ENCODE measurements around the gene CGB1.

DNA sequence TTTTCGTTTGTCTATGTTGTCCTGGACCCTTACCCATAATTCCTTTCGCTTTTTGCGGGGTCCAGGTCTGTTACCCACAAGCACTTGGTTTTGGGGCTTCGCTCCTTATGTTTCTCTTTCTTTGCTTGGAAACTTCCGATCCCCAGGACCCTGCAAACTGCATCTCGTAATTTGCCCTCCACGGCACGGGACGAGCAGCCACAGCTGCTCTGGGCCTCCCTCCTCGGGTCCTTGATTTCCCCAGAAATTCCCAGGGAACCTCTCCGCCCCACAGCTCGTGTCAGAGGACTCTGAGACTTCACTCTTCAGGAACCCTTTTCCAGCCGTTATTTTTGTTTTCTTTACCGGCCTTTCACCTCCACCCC is 49.2 kb upstream of the CGB1 start:
- TF ChIP-seq, protein P1, sequence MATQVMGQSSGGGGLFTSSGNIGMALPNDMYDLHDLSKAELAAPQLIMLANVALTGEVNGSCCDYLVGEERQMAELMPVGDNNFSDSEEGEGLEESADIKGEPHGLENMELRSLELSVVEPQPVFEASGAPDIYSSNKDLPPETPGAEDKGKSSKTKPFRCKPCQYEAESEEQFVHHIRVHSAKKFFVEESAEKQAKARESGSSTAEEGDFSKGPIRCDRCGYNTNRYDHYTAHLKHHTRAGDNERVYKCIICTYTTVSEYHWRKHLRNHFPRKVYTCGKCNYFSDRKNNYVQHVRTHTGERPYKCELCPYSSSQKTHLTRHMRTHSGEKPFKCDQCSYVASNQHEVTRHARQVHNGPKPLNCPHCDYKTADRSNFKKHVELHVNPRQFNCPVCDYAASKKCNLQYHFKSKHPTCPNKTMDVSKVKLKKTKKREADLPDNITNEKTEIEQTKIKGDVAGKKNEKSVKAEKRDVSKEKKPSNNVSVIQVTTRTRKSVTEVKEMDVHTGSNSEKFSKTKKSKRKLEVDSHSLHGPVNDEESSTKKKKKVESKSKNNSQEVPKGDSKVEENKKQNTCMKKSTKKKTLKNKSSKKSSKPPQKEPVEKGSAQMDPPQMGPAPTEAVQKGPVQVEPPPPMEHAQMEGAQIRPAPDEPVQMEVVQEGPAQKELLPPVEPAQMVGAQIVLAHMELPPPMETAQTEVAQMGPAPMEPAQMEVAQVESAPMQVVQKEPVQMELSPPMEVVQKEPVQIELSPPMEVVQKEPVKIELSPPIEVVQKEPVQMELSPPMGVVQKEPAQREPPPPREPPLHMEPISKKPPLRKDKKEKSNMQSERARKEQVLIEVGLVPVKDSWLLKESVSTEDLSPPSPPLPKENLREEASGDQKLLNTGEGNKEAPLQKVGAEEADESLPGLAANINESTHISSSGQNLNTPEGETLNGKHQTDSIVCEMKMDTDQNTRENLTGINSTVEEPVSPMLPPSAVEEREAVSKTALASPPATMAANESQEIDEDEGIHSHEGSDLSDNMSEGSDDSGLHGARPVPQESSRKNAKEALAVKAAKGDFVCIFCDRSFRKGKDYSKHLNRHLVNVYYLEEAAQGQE (tag by site-specific recombination; IDR thresholded peaks at IDR 0.05): no peak
- no peak for TF ChIP-seq ZNF175 (tag by site-specific recombination; IDR thresholded peaks at IDR 0.05)
- TF ChIP-seq CTCF (tag by site-specific recombination; IDR thresholded peaks at IDR 0.05): no peak
- no peak for TF ChIP-seq ZNF623 (tag by site-specific recombination; IDR thresholded peaks at IDR 0.05)
- no peak for TF ChIP-seq ZBTB49 (tag by site-specific recombination; IDR thresholded peaks at IDR 0.05; ENCODE audit: low read depth)
- TF ChIP-seq ZNF707 (tag by site-specific recombination; IDR thresholded peaks at IDR 0.05): no peak
- no peak for TF ChIP-seq MZF1 (tag by site-specific recombination; IDR thresholded peaks at IDR 0.05; ENCODE audit: borderline replicate concordance)
- TF ChIP-seq ZNF350 (tag by site-specific recombination; IDR thresholded peaks at IDR 0.05): no peak
